HepG2 (cell line): ENCODE results near the gene TPRN. TPM values are rescaled to one million over a fixed set of nuclear protein-coding genes. Genes with fewer than 3 reads are reported as not detected.

Experiments
- ARNT2 ChIP-seq: sonication (generic); formaldehyde crosslinking; IDR thresholded peaks from 2 replicates; pipeline ENCODE4 v1.8.0; 2022; ENCODE audit warnings: mild to moderate bottlenecking, low read depth, missing genetic modification reagents, moderate library complexity
- CHCHD3 ChIP-seq: sonication (generic); formaldehyde crosslinking; IDR thresholded peaks from 2 replicates; pipeline ENCODE4 v1.8.0; 2022; ENCODE audit warnings: mild to moderate bottlenecking, missing genetic modification reagents, moderate library complexity
- GABPB1 ChIP-seq: IDR thresholded peaks from 2 replicates; pipeline ENCODE4 v1.6.1; 2016; ENCODE audit warnings: mild to moderate bottlenecking, missing genetic modification reagents, moderate library complexity, missing compliant biosample characterization
- GTF2F1 ChIP-seq: fragments of 150-350 bp; IDR thresholded peaks from 2 replicates; pipeline ENCODE4 v1.6.1; 2014; ENCODE audit warnings: low read length
- HHEX ChIP-seq: IDR thresholded peaks from 2 replicates; pipeline ENCODE4 v1.6.1; 2016; ENCODE audit warnings: control low read depth
- HNF1B ChIP-seq: sonication (generic); formaldehyde crosslinking; IDR thresholded peaks from 2 replicates; pipeline ENCODE4 v1.5.1; 2020; ENCODE audit warnings: mild to moderate bottlenecking, moderate library complexity, missing genetic modification reagents
- MAZ ChIP-seq, 2 experiments: sonication (generic) in 1 of 2; formaldehyde crosslinking in 1 of 2; IDR thresholded peaks; 2 replicates each; pipeline versions ENCODE4 v1.5.0 to v1.6.1; 2012 to 2020; ENCODE audit warnings: low read depth in 2 of 2, mild to moderate bottlenecking in 2 of 2, borderline replicate concordance in 1 of 2, improper control_type of control experiment in 1 of 2, low read length in 1 of 2, missing genetic modification reagents in 1 of 2, moderate library complexity in 1 of 2
- MEIS1 ChIP-seq: sonication (generic); formaldehyde crosslinking; IDR thresholded peaks from 2 replicates; pipeline ENCODE4 v1.9.0; 2021; ENCODE audit warnings: mild to moderate bottlenecking, missing genetic modification reagents, moderate library complexity, borderline replicate concordance
- RAD21 ChIP-seq: fragments of 450-650 bp; formaldehyde crosslinking; IDR thresholded peaks from 2 replicates; pipeline ENCODE4 v1.5.0; 2020; ENCODE audit warnings: mild to moderate bottlenecking
- XRCC5 ChIP-seq: fragments of 200-400 bp; formaldehyde crosslinking; optimal IDR thresholded peaks from 2 replicates; pipeline ENCODE3; 2017; ENCODE audit warnings: mild to moderate bottlenecking, low read length
- ZFYVE20 ChIP-seq: sonication (generic); formaldehyde crosslinking; IDR thresholded peaks from 2 replicates; pipeline ENCODE4 v1.8.0; 2023; ENCODE audit warnings: low read depth, mild to moderate bottlenecking, moderate library complexity, missing genetic modification reagents, borderline replicate concordance
- ZNF101 ChIP-seq: sonication (generic); formaldehyde crosslinking; IDR thresholded peaks from 2 replicates; pipeline ENCODE4 v1.4.0; 2020; ENCODE audit warnings: mild to moderate bottlenecking, low read depth, missing genetic modification reagents, borderline replicate concordance
- ZNF512 ChIP-seq: sonication (generic); formaldehyde crosslinking; IDR thresholded peaks from 2 replicates; pipeline ENCODE4 v1.4.0; 2020; ENCODE audit warnings: mild to moderate bottlenecking, missing genetic modification reagents
- ZNF607 ChIP-seq: sonication (generic); formaldehyde crosslinking; IDR thresholded peaks from 2 replicates; pipeline ENCODE4 v1.5.1; 2020; ENCODE audit warnings: missing genetic modification reagents, mild to moderate bottlenecking, borderline replicate concordance
- ZNF777 ChIP-seq: sonication (generic); formaldehyde crosslinking; IDR thresholded peaks from 2 replicates; pipeline ENCODE4 v1.4.0; 2020; ENCODE audit warnings: missing genetic modification reagents
- ZNF841 ChIP-seq: sonication (generic); formaldehyde crosslinking; IDR thresholded peaks from 2 replicates; pipeline ENCODE4 v1.8.1; 2023; ENCODE audit warnings: missing genetic modification reagents, borderline replicate concordance
- polyA plus RNA-seq, 8 experiments: library from polyadenylated mRNA; depleted of rRNA in 3 of 8; stranded (reverse) in 7 of 8; unstranded in 1 of 8; fragments of >200 nt; fragmentation: Illumina TruSeq in 4 of 8; extraction: Trizol in 4 of 8; gene quantifications; 2 replicates each; pipeline versions ENCODE4 v1.2.1 to v1.2.3, GENCODE V29; 2011 to 2016; ENCODE audit warnings: low read depth in 4 of 8, missing spikeins in 1 of 8, mixed read lengths in 1 of 8; ENCODE audit not compliant: insufficient read depth in 1 of 8
- total RNA-seq, 5 experiments: library from RNA; depleted of rRNA; stranded (reverse); fragments of >200 nt; fragmentation: Illumina TruSeq; extraction: Trizol; gene quantifications; 2 replicates each; pipeline ENCODE4 v1.2.3, GENCODE V29; 2016; ENCODE audit warnings: low read depth in 1 of 5
- TF ChIP-seq, protein P1 (sequence below): sonication (generic); formaldehyde crosslinking; IDR thresholded peaks from 2 replicates; pipeline ENCODE4 v1.4.0; 2020; ENCODE audit warnings: mild to moderate bottlenecking, missing genetic modification reagents
- TF ChIP-seq, protein P2 (sequence below): sonication (generic); formaldehyde crosslinking; IDR thresholded peaks from 2 replicates; pipeline ENCODE4 v1.4.0; 2020; ENCODE audit warnings: missing genetic modification reagents, low read depth, mild to moderate bottlenecking, borderline replicate concordance

TPRN gene
- total and polyA plus RNA-seq, 2 of the 13 experiments (the other 11 are each of a cell fraction or from before 2014, with no cell fraction given) = 10.1 to 19.2 TPM

DNA sequence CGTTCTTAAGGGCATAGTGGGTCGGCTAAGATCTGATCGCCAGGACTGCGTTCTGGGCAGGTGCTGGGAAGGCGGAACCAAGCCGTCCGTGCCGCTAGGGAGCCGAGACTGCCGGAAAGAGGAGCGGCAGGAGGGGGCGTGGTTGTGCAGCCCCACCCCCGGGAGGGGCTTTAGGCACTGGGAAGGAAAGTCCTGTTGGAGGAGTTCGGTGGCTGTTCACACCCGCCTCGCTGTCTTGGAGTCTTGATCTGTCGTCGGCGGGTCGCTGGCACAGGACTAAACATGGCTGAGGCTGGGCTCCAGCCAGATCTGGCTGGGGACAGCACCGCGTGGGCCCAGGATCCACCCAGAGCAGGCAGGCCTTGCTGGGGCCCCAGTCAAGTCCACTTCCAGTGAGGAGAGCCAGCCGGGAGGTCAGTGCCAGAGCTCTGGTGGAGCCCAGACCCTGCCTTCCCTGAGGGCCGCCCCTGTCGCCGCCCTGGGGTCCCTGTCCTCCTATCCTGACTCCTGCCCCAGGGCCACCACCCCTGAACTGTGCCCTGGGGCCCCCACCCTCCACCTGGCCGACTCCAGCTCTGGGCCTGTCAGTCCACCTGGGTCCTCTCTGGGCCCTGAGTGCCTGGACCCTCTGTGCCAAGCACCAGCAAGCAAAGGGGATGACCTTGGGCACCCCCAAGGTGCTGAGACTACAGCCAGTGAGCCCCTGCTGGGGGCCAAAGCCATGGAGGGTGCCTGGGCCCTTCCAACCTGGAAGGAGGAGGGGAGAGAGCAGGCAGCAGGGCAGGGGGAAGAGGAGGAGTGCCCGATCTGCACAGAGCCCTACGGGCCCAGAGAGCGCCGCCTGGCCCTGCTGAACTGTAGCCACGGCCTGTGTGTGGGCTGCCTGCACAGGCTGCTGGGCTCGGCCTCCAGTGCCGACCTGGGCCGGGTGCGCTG, 17.0 kb upstream of the TPRN start (continued):
- TF ChIP-seq, protein P1, sequence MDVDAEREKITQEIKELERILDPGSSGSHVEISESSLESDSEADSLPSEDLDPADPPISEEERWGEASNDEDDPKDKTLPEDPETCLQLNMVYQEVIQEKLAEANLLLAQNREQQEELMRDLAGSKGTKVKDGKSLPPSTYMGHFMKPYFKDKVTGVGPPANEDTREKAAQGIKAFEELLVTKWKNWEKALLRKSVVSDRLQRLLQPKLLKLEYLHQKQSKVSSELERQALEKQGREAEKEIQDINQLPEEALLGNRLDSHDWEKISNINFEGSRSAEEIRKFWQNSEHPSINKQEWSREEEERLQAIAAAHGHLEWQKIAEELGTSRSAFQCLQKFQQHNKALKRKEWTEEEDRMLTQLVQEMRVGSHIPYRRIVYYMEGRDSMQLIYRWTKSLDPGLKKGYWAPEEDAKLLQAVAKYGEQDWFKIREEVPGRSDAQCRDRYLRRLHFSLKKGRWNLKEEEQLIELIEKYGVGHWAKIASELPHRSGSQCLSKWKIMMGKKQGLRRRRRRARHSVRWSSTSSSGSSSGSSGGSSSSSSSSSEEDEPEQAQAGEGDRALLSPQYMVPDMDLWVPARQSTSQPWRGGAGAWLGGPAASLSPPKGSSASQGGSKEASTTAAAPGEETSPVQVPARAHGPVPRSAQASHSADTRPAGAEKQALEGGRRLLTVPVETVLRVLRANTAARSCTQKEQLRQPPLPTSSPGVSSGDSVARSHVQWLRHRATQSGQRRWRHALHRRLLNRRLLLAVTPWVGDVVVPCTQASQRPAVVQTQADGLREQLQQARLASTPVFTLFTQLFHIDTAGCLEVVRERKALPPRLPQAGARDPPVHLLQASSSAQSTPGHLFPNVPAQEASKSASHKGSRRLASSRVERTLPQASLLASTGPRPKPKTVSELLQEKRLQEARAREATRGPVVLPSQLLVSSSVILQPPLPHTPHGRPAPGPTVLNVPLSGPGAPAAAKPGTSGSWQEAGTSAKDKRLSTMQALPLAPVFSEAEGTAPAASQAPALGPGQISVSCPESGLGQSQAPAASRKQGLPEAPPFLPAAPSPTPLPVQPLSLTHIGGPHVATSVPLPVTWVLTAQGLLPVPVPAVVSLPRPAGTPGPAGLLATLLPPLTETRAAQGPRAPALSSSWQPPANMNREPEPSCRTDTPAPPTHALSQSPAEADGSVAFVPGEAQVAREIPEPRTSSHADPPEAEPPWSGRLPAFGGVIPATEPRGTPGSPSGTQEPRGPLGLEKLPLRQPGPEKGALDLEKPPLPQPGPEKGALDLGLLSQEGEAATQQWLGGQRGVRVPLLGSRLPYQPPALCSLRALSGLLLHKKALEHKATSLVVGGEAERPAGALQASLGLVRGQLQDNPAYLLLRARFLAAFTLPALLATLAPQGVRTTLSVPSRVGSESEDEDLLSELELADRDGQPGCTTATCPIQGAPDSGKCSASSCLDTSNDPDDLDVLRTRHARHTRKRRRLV (CRISPR knock-in tag) = peak; percentile 87; the same call in 1 of the 2 replicates
- TF ChIP-seq RAD21 (CRISPR knock-in tag) (0 out of 2 replicates have a peak, but pooled peaks have one; percentile 11), MAZ (IDR thresholded peaks at IDR 0.05; ENCODE audit: borderline replicate concordance, low read depth, low read length) (peak; percentile 38; the same call in 1 of the 2 replicates), MAZ (CRISPR knock-in tag; IDR thresholded peaks at IDR 0.05; ENCODE audit: low read depth) (peak; percentile 73), CHCHD3 (CRISPR knock-in tag) (0 out of 2 replicates have a peak, but pooled peaks have one; percentile 51), MEIS1 (CRISPR knock-in tag) (0 out of 2 replicates have a peak, but pooled peaks have one; percentile 30), HNF1B (peak; percentile 33; the same call in 1 of the 2 replicates), ZNF841 (CRISPR knock-in tag) (no peak), ZNF607 (CRISPR knock-in tag) (peak; percentile 63; the same call in 1 of the 2 replicates), HHEX (CRISPR knock-in tag) (no peak), ZFYVE20 (CRISPR knock-in tag) (peak; percentile 38; the same call in 1 of the 2 replicates), ZNF777 (CRISPR knock-in tag) (no peak; the same call in none of the 2 replicates), ARNT2 (CRISPR knock-in tag) (peak; percentile 78; the same call in 1 of the 2 replicates), ZNF101 (CRISPR knock-in tag) (no peak), ZNF512 (CRISPR knock-in tag) (no peak), XRCC5 (peak; percentile 69), GABPB1 (peak; percentile 87), GTF2F1 (no peak)
- TF ChIP-seq, protein P2, sequence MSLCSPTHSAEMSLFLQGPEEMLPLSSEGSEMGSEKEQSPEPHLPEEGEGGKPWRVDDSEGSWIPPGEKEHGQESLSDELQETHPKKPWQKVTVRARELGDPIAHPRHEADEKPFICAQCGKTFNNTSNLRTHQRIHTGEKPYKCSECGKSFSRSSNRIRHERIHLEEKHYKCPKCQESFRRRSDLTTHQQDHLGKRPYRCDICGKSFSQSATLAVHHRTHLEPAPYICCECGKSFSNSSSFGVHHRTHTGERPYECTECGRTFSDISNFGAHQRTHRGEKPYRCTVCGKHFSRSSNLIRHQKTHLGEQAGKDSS (CRISPR knock-in tag) = peak; percentile 56; the same call in 1 of the 2 replicates
